Erythroblast (primary cell): Measurements from ENCODE around the gene RXFP2.

Experiments used
- GATA1 ChIP-seq: IDR thresholded peaks from 2 replicates; pipeline ENCODE4 v1.6.1; 2011; ENCODE audit warnings: low read depth, mild to moderate bottlenecking, control low read depth, low read length, moderate library complexity
- POLR2A ChIP-seq: IDR thresholded peaks from 2 replicates; pipeline ENCODE4 v1.6.1; 2011; ENCODE audit warnings: mild to moderate bottlenecking, low read length

- TF ChIP-seq POLR2A, result no peak
- TF ChIP-seq GATA1, result no peak
These were observed 42.0 kb upstream of the RXFP2 start for GRCh38 chr13:31697290-31697689.
